HuH-7.5 (cell line): ENCODE results near the gene FIBCD1.

Experiments used
- DNase-seq: peaks from one replicate; pipeline ENCODE4 v3.0.0; 2011; ENCODE audit warnings: low spot score

Gene FIBCD1

DNA sequence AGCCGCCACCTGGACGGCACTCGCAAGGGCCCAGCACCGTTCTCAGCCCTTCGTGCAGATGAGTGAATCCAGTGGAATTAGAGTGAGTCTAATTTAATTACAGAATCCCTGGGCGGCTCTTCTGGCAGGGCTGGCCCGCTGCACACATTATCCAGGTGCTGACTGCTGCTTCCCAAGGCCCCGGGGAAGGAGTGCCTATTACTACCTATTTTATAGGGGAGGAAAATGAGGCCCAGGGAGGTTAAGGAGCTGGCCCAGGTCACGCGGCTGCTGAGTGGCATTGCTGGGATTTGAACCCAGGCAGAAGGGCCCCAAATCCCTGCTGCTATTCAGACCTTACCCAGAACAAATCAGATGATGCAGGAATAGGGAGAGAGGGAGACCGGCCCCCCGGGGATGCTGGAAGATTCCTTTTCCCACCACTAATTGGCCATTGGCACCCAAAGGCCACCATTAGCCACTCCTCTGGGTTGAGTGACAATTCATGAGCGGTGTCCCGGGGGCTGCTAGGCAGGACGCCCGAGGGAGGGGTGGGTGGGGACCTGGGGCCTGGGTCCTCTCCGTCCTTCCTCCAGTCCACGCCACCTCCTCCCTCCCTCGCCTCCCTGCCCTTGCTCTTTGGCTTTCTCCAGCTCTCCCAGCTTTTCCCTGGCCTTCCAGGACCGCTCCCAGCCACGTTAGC lies 32.2 kb downstream of the FIBCD1 start:
- DNase-seq: no peak

DNA sequence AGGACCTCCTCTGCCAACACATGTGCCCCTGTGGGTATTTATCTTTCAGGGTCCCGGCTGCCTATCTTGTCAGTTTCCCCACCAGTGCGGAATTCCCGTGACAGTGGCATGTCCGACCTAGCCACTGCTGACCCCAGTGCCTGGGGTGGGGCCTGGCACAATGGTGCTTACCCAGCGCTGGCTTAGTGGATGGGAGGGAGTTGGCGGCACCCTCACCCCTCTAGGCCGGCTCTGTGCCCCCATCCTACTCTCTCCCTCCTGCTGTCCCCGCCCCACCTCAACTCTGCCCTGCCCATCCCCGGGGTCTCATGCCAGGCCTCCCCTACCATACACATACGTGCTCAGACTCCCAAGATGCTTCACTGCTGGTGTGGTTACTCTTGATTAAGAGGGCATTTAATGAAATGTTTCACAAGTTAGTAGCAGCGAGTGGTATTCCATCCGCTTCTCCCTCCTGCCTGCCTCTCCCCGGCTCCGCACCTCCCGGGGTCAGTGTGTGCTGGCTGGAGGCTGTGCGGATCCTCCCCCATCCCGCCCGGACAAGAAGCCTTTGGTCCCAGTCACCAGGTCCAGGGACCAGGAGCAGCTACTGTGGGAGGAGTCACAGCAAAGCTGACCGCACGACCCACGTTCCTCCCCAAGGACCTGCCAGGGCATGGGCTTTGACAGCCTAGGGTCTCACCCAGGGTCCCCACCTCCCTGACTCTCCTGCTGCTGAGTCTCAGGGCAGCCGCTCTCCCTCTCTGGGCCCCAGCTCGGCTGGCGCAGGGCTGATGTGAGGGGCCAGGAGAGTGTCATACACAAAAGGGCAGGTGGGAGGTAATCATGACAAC lies 32.9 kb downstream of the FIBCD1 start:
- no peak for DNase-seq

GRCh38 chr9:130905125-130905901 lies 33.7 kb downstream of the FIBCD1 start:
- DNase-seq: no peak

DNA sequence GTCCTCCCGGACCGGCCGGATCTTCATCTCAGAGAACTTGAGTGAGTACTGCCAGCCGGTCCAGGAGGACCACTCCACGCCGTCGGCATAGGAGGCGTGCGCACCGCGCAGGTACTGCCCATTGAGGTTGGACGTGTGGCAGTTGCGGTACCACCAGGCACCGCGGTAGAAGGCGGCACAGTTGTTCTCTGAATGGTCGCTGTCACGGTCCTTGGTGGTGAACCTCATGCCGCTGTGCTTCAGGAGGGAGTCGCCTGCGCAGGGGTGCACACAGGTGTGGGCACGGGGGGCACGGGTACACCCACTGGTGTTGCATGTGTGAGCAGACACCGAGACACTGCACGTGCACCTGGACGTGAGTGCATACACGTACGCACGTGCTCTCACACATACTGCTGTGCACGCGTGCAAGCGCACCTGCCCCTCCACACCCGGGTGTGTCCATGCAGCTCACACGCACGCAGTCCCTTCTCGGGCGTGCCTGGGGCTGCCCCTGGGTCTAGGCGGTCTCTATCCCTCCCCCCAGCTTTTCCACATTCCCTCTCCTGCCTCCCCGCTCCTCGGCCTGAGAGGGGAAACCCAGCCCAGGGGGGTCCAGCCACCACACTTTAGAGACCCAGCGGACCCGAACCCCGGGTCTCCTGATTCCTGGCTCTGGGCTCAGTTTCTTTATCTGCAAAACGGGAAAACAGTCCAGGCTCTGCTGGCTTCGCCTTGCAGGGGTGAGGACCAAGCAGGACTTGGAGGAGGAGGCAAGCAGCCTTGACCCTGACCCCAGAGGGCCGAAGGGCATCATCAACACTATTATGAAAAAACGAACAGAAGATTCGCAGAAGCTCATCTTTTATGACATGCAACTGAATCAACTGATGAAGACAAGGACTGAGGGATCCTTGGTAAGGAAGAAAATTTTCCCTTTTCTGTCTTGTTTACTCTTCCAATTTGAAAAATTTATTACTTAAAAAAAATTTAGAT lies 34.7 kb downstream of the FIBCD1 start:
- DNase-seq: no peak

DNA sequence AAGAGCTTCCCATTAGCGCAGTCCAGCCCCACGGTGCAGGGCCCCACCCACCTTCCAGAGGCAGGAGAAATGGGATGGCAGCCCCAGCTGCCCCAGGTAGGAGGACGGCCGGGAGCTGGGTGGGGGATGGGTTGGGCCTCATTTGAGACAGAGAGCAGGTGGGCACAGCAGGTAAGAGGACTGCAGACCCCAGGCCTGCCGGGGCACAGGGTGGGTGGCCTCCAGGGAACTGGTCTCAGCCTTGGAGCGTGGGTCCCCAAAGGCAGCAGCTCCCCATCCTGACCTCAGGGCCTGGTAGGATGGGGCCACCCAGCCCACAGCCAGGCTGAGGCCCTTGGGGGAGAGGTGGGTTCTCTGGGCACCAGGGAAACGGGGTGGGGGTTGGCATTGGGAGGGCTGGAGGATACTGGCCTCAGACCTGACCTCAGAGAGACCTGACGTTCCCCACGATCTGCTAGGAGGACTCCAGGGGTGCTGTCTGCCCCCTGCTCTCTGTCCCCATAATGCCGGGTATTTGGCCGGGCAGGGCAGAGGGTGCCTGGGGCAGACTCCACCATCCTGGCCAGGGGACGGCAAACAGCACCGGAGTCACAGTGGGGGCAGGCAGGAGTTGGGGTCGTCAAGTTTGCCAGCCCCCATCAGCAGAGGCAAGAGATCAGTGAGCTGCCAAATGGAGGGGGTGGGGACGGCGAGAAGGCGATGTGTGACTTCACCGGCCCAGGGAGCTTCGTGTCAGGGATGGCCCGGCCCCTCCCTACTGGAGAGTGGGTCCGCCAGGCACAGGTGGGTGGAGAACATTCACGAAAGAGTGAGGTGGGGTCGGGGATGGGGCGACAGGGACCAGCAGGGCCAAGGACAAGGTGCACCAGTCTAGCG lies 35.6 kb downstream of the FIBCD1 start:
- DNase-seq: no peak

- DNase-seq: no peak
These were observed 36.6 kb downstream of the FIBCD1 start for GRCh38 chr9:130902204-130903185.

- no peak for DNase-seq
These were observed 37.4 kb downstream of the FIBCD1 start for GRCh38 chr9:130901498-130902203.

DNA sequence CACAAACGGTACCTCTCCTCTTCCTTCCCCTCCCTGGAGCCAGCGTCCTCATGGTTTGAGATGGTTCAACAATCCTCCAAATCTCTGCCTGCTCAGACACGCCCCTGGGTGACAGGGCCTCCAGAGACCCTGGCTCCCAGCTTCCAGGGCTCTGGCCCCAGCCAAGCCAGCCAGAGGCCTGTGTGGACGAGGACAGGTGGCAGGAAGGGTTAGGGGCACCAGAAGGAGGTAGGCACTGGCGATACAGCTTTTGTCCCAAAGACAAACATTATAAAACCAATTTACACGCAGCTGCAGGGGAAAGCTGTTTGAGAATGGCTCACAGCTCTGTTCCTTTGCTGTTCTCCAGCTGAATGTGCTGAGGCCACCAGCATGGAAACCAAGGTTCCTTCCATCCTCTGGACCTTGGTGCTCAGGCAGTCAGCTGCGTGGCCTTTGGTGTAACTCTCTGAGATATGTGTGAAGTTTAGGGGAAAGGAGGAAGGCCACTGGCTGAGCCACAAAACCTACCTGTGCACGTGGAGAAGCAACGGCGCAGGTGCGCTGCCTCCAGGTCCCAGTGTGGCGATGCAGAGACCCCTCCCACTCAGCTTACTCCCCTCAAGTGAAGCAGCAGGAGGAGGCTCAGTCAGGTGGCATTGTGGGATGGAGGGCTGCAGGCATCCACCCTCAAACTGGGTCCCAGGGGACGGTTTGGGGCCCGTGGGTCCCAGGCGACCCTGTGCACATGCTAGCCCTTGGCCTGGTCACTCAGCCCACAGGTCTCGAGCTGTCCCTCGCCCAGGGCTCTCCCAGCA lies 38.1 kb downstream of the FIBCD1 start:
- DNase-seq: no peak

GRCh38 chr9:130899051-130899748 lies 39.8 kb downstream of the FIBCD1 start:
- no peak for DNase-seq

DNA sequence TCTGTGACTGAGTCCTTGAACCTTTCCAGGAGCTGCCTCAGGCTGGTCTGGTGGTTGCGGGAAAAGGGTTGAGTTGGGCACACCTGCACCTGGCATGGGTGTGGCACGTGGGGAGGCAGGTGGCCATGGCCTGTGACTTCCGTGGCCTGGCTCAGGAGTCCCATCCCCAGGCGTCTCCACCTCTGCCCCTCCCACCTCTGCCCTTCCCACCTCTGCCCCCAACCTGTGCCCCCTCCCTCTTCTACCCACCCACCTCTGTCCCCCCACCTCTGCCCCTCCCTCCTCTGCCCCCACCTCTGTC lies 40.5 kb downstream of the FIBCD1 start:
- DNase-seq: no peak

GRCh38 chr9:130897848-130898551 lies 41.0 kb downstream of the FIBCD1 start:
- no peak for DNase-seq

- no peak for DNase-seq
These were observed 41.8 kb downstream of the FIBCD1 start for GRCh38 chr9:130897105-130897751.

- DNase-seq: no peak
These were observed 42.6 kb downstream of the FIBCD1 start, which contains the start of gene QRFP for GRCh38 chr9:130896233-130897014. Gene QRFP, minus strand, starts transcription at chr9:130896812. Its CDS starts 2,974 bp downstream, at chr9:130893838.

- no peak for DNase-seq
These were observed 43.4 kb downstream of the FIBCD1 start for GRCh38 chr9:130895481-130896232.

DNA sequence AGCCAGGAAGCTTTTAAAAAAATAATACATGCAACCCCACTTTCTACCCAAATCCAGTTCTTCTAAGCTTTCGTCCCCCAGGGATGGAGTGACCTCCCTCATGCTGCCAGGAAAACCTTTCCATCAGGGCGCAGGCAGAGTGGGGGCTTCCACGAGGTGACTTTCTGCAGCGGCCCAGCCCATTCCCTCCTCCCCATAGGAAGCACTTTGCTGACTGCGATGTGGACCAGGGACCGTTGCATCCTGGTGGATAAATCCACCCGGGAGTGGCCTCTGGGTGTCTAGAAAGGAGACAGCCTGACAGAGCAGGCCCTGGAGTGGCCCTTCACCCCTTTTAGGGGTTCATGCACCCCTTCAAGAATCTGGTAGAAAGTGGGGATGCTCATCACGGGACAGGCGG lies 44.0 kb downstream of the FIBCD1 start:
- no peak for DNase-seq
